Left colon (tissue), 2 donors: ENCODE measurements around the gene SLC25A30. TPM values are rescaled to one million over a fixed set of nuclear protein-coding genes. Genes with fewer than 3 reads are reported as not detected.
"Not testable (repeated sequence)": the region's sequence is repeated elsewhere in the genome, so short reads cannot be mapped to it uniquely, and the experiment has no call there.

ENCODE experiments used
- ATAC-seq: fragments of 200-7000 bp; cut with Tn5 transposase; one replicate; pipeline ENCODE4 v1.9.1; 2020; ENCODE audit warnings: mild to moderate bottlenecking, moderate library complexity
- DNase-seq, 2 donors: peaks; one replicate each; pipeline ENCODE4 v3.0.0-alpha.2; 2020
- intact Hi-C, 2 donors: fragments of 100-400 bp; cut with DNase I in 1 of 2; cut with micrococcal nuclease in 1 of 2; formaldehyde crosslinking; loops; one replicate each; pipeline versions ENCODE4 v1.11.2 to v1.14.0; 2022; cut with DNase I, micrococcal nuclease
- total RNA-seq, 2 donors: library from RNA; stranded (reverse); fragmentation: NEBNext Ultra II Directional; extraction: Animal tissue kit (Norgen Biotek cat#: 25700); gene quantifications; one replicate each; pipeline ENCODE4 v1.2.1, GENCODE V29; 2021
- donor health status: DM: no; HTN: no; CAD: no.
- donor health status: DM: yes; HTN: yes; CAD: no.

Gene SLC25A30
- total RNA-seq, 2 donors from 2014 or later, result 11.8 to 13.5 TPM

DNA sequence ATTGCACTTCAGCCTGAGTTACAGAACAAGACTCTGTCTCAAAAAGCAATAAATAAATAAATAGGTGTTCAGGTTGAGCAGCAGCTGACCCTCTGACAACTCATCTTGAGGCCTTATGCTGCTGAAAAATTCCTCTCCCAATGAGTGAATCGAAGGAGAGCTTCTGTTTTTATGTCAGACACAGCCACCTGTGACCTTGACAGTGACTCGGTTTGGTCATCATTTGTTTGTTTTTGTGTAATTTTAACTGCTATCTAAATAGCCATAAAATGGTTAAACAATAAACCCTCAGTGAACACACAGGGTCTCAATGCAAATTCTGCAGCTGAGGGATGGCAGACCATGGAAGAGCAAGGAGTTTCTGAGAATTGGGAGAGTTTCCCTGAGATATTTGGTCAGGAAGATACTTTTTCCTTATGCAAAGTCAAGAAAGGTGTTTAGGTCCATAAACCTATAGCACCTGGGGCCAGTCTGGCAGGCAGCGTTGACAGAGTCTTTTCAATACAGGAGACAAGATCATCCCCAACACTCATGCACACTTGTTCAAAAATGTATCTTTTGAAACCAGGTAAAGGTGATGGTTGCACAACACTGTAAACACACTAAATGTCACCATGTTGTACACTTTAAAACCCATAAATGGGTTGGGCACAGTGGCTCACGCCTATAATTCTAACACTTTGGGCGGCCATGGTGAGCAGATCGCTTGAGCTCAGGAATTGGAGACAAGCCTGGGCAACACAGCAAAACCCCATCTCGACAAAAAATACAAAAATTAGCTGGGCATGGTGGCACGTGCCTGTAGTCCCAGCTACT, 16.6 kb upstream of the SLC25A30 start:
- DNase-seq (no peak), ATAC-seq (peak; percentile 87)
- intact Hi-C loops, result no loop called here

DNA sequence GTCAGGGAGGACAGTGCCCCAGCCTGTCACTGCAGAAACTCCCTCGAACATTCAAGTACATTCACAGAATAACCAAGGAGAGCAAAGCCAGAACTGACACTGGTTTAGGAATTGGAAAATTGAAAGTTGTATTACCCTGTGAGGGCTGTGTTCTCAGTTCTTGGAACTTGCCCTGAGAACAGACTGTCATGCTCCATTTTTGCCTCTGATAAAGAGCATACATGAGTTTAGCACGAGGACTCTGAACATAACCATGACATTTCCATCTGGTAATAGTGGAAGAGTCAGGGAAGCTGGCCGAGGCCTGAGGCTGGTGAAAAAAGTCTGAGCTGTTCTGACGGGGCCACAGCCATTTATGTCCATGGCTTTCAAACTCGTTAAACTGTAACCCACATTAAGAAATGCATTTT, 15.2 kb upstream of the SLC25A30 start:
- ATAC-seq, result peak; percentile 20
- no peak for DNase-seq
- intact Hi-C loops, result no loop called here

DNA sequence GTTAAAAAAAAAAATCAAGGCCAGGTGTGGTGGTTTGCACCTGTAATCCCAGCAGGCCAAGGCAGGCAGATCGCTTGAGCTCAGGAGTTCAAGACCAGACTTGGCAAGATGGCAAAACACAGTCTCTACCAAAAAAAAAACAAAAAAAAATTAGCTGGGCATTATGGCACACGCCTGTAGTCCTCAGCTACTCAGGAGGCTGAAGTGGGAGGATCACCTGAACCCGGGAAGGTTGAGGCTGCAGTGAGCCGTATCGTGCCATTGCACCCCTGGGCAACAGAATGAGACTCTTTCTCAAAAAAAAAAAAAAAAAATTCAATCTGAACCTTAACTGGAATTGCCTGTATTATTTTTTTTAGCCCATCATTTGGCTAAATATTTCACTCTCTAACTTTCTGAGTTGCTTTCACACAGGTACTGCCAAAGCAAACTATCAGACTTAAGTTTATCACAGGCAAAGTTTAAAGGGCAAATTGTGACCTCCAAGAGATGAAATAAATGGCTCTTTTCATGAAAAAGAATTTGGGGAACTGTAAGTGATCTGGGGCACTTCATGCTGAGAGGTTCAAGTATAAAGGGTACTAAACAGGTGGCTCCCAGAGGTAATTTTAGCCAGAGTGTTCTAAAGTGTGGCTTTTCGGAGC, 14.7 kb upstream of the SLC25A30 start:
- intact Hi-C loops, result no loop called here
- ATAC-seq, result no peak
- no peak for DNase-seq

DNA sequence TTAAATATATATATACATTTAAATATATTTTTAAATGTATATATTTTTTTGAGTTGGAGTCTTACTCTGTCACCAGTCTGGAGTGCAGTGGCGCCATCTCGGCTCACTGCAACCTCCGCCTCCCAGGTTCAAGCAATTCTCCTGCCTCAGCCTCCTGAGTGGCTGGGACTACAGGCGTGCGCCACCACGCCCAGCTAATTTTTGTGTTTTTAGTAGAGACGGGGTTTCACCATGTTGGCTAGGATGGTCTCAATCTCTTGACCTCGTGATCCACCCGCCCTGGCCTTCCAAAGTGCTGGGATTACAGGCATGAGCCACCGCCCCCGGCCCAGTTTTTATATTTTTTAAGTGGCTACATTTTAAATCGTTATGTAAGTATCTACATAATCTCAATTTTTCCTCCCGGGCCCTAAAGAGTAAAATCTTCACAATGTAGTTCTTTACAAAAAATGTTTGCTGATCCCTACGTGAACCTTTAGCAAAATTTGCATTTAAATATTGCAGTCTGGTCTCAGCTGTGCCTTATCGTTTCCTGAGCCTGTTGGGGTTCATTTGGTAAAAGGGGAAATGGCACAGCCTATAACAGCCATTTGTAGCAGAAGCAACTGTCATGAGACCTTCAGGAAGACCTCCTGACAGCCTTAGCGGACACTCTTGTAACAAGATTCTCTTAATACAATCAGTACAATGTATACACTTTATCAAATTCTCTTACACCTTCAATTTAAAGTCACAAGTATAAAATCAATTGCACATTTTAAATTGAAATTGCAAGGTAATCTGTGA, 8.1 kb upstream of the SLC25A30 start:
- DNase-seq, intact Hi-C loops, ATAC-seq: not testable (repeated sequence)

DNA sequence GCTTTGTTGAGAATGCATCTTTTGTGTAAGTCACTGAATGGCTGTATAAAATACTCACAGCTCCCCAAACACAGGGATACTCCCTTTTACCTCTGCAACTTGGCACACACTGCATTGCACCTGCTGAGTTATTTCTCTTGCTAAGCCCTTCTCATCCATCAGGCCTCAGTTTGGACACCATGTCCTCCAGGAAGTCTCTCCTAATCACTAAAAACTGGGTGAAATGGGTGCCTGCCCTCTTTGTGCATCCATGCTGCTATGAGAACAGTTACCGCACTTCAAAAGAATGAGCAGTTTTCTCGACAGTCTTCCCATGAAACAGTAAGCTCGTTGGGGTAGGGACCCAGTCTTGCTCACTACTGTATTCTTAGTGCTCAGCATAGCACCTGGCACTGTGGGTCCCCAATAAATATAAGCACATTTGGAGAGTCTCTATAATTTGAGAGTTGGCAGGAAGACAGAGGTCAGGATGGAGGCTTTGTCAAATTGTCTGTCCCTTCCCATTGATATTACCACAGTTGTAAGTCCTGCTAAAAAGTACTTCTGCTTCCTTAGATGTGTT, 4.6 kb upstream of the SLC25A30 start:
- no peak for DNase-seq
- ATAC-seq, result no peak
- intact Hi-C loops, result no loop called here

DNA sequence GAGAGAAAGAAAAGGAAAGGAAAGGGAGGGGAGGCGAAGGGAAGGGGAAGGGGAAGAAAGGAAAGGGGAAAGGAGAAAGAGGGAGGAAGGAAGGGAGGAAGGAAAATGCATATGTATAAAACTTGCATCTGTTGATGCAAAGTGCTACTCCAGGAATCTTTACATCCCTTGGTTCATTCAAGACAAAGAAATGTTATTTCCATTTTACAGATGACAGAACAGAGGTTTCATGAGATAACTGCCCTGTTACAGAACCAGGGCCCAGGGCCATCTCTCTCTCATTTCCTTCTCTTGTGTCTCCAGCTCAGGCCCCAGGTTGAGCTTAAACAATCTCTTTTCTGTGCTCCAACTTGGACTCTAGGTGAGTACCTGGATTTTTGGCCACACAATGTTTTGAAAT, 1.8 kb upstream of the SLC25A30 start:
- intact Hi-C loops, result no loop called here
- no peak for DNase-seq
- ATAC-seq, result no peak

GRCh38 chr13:45419389-45419788, 1.2 kb upstream of the SLC25A30 start:
- intact Hi-C loops, ATAC-seq: not testable (repeated sequence)

DNA sequence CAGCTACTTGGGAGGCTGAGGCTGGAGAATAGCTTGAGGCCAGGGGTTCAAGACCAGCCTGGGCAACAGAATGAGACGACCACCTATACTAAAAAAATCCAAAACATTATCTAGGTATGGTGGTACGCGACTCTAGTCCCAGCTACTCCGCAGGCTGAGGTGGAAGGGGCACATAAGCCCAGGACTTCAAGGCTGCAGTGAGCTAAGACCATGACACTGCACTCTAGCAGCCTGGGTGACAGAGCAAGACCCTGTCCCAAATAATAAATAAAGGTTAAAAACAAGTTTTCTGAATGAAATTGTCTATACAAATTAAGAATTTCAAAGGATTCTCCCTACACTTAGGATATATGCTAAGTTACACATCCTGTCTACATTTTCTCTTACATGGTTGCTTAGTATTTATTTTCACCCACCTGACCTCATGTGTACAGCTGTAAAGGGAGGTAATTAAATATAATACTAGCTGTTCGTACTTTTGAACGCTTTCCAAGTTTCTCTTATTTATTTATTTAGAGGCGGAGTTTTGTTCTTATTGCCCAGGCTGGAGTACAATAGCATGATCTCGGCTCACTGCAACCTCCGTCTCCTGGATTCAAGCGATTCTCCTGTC, 1.6 kb downstream of the SLC25A30 start:
- intact Hi-C loops, result no loop called here
- no peak for DNase-seq
- ATAC-seq, result peak; percentile 52

More at GRCh38 chr13:45419389-45419788, 1.2 kb upstream of the SLC25A30 start:
- DNase-seq, result not testable (repeated sequence)

- DNase-seq, result no peak
- ATAC-seq, result no peak
- intact Hi-C loops, result no loop called here
Measured at GRCh38 chr13:45415112-45415511, 3.1 kb downstream of the SLC25A30 start.

DNA sequence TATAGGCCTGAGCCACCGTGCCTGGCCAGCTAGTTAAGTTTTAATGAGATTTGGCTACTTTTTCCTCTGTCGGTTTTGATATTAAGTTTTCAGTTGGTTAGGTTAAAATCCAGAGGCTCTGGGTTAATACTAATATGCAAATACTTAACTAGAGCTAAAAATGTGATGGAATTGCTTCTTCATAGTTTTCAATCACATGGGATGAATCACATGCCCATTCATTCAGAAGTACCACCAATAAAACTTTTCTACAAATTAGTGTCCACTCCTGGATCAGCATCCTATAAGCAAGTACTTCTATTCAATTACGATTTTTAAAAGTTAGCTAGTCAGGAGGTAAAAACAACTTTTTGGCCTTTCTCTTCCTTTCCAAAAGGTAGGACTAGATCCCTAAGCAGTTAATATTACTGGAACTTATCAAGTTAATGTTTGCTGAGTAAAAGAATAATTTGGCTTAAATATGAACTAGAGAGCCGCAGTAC, 4.3 kb downstream of the SLC25A30 start:
- no peak for ATAC-seq
- intact Hi-C loops, result no loop called here
- no peak for DNase-seq

GRCh38 chr13:45412274-45413049, 5.7 kb downstream of the SLC25A30 start:
- intact Hi-C loops, result no loop called here
- ATAC-seq (no peak), DNase-seq (no peak)

DNA sequence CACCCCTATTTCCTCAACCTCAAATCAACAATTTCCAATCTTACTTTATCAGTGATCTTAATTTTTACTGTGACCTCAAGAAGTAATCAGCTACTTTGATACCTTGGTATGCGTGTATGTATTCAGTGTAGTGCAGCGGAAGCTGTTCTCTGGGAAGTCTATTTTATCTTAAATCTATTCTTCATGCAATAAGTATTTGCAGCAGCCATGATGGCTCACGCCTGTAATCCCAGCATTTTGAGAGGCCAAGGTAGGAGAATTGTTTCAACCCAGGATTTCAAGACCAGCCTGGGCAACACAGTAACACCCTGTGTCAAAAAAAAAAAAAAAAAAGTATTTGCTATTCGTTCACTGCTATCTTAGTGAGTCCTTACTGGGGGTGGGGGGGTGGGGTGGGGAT, 6.5 kb downstream of the SLC25A30 start:
- no peak for ATAC-seq
- intact Hi-C loops, result no loop called here
- no peak for DNase-seq

GRCh38 chr13:45411221-45411620, 7.0 kb downstream of the SLC25A30 start:
- intact Hi-C loops, result no loop called here
- ATAC-seq, result no peak
- no peak for DNase-seq

DNA sequence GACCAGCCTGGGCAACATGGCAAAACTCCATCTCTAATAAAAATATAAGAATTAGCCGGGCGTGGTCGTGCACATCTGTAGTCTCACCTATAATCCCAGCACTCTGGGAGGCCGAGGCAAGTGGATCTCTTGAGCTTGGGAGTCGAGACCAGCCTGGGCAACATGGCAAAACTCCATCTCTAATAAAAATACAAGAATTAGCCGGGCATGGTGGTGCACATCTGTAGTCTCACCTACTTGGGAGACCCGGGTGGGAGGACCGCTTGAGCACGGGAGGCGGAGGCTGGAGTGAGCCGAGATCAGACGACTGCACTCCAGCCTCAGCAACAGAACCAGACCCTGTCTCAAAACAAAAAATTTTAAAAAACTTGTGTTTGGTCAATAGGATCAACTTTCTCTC, 7.7 kb downstream of the SLC25A30 start:
- no peak for DNase-seq
- ATAC-seq, result no peak
- intact Hi-C loops, result no loop called here

- DNase-seq, result no peak
- intact Hi-C loops, result no loop called here
- ATAC-seq, result peak; percentile 18
Measured at GRCh38 chr13:45410001-45410400, 8.2 kb downstream of the SLC25A30 start.

GRCh38 chr13:45406421-45406820, 11.8 kb downstream of the SLC25A30 start:
- ATAC-seq (no peak), DNase-seq (no peak)
- intact Hi-C loops, result no loop called here

GRCh38 chr13:45403081-45403480, 15.1 kb downstream of the SLC25A30 start:
- intact Hi-C loops, result no loop called here
- ATAC-seq (no peak), DNase-seq (no peak)

- DNase-seq (no peak), ATAC-seq (no peak)
- intact Hi-C loops, result no loop called here
Measured at GRCh38 chr13:45402641-45403040, 15.5 kb downstream of the SLC25A30 start.
